ENCODE results near the gene ACP3.
"Not testable (repeated sequence)": the region's sequence is repeated elsewhere in the genome, so short reads cannot be mapped to it uniquely, and the experiment has no call there.

Gene ACP3

GRCh38 chr3:132360717-132361116 lies 43.5 kb downstream of the ACP3 start:
- Histone ChIP-seq H3K9ac (ENCODE audit: low read depth, low read length) (no peak overlapping the region), H3K9me3 (ENCODE audit: control insufficient read depth, insufficient read depth, low read length) (no peaks in the 10 kb centered on the region), H3K4me1 (ENCODE audit: insufficient read depth, low read length) (no peaks in the 10 kb centered on the region), H3K36me3 (ENCODE audit: insufficient read depth, low read length) (no peaks in the 10 kb centered on the region; the same call in 1 of the 2 replicates)

GRCh38 chr3:132362329-132362728 lies 45.1 kb downstream of the ACP3 start:
- Histone ChIP-seq H3K4me1 (ENCODE audit: insufficient read depth, low read length) (no peaks in the 10 kb centered on the region), H3K36me3 (ENCODE audit: insufficient read depth, low read length) (no peaks in the 10 kb centered on the region; the same call in 1 of the 2 replicates), H3K9ac (ENCODE audit: low read depth, low read length) (no peak overlapping the region), H3K9me3 (ENCODE audit: control insufficient read depth, insufficient read depth, low read length) (no peaks in the 10 kb centered on the region)

GRCh38 chr3:132368515-132368914 lies 51.3 kb downstream of the ACP3 start:
- Histone ChIP-seq H3K9ac (ENCODE audit: low read depth, low read length) (no peak overlapping the region), H3K36me3 (ENCODE audit: insufficient read depth, low read length) (no peaks in the 10 kb centered on the region)

GRCh38 chr3:132368962-132369361 lies 51.8 kb downstream of the ACP3 start:
- Histone ChIP-seq H3K4me1 (ENCODE audit: insufficient read depth, low read length) (no peaks in the 10 kb centered on the region), H3K9ac (ENCODE audit: low read depth, low read length) (no peak overlapping the region), H3K9me3 (ENCODE audit: control insufficient read depth, insufficient read depth, low read length) (no peaks in the 10 kb centered on the region), H3K36me3 (ENCODE audit: insufficient read depth, low read length) (no peaks in the 10 kb centered on the region)

More at GRCh38 chr3:132368515-132368914, 51.3 kb downstream of the ACP3 start:
- Histone ChIP-seq H3K9me3 (ENCODE audit: control insufficient read depth, insufficient read depth, low read length) (no peaks in the 10 kb centered on the region), H3K4me1 (ENCODE audit: insufficient read depth, low read length) (no peaks in the 10 kb centered on the region)

GRCh38 chr3:132376945-132377354 lies 59.7 kb downstream of the ACP3 start:
- not testable (repeated sequence) for H3K9me3 ChIP-seq (ENCODE audit: control insufficient read depth, insufficient read depth, low read length); H3K36me3 ChIP-seq (ENCODE audit: insufficient read depth, low read length); H3K4me1 ChIP-seq (ENCODE audit: insufficient read depth, low read length)
- H3K9ac ChIP-seq (ENCODE audit: low read depth, low read length), result peak overlapping the region; percentile 67

GRCh38 chr3:132378048-132378762 lies 61.0 kb downstream of the ACP3 start:
- no peak overlapping the region for H3K9ac ChIP-seq (ENCODE audit: low read depth, low read length)
- H3K9me3 ChIP-seq (ENCODE audit: control insufficient read depth, insufficient read depth, low read length), result no peaks in the 10 kb centered on the region
- no peaks in the 10 kb centered on the region for H3K36me3 ChIP-seq (ENCODE audit: insufficient read depth, low read length)
- H3K4me1 ChIP-seq (ENCODE audit: insufficient read depth, low read length), result no peaks in the 10 kb centered on the region; the same call in none of the 2 replicates

GRCh38 chr3:132378846-132379245 lies 61.6 kb downstream of the ACP3 start:
- Histone ChIP-seq H3K4me1 (ENCODE audit: insufficient read depth, low read length) (no peaks in the 10 kb centered on the region; the same call in none of the 2 replicates), H3K9ac (ENCODE audit: low read depth, low read length) (no peak overlapping the region), H3K9me3 (ENCODE audit: control insufficient read depth, insufficient read depth, low read length) (no peaks in the 10 kb centered on the region), H3K36me3 (ENCODE audit: insufficient read depth, low read length) (no peaks in the 10 kb centered on the region)

- Histone ChIP-seq H3K9me3 (ENCODE audit: control insufficient read depth, insufficient read depth, low read length) (no peaks in the 10 kb centered on the region), H3K4me1 (ENCODE audit: insufficient read depth, low read length) (no peaks in the 10 kb centered on the region; the same call in none of the 2 replicates), H3K36me3 (ENCODE audit: insufficient read depth, low read length) (no peaks in the 10 kb centered on the region), H3K9ac (ENCODE audit: low read depth, low read length) (no peak overlapping the region)
These were observed 63.7 kb downstream of the ACP3 start for GRCh38 chr3:132380920-132381319.

GRCh38 chr3:132381348-132381944 lies 64.2 kb downstream of the ACP3 start:
- H3K9me3 ChIP-seq (ENCODE audit: control insufficient read depth, insufficient read depth, low read length), result no peaks in the 10 kb centered on the region
- no peaks in the 10 kb centered on the region; the same call in none of the 2 replicates for H3K4me1 ChIP-seq (ENCODE audit: insufficient read depth, low read length)
- H3K9ac ChIP-seq (ENCODE audit: low read depth, low read length), result no peak overlapping the region
- no peaks in the 10 kb centered on the region for H3K36me3 ChIP-seq (ENCODE audit: insufficient read depth, low read length)

- no peaks in the 10 kb centered on the region for H3K36me3 ChIP-seq (ENCODE audit: insufficient read depth, low read length)
- H3K9me3 ChIP-seq (ENCODE audit: control insufficient read depth, insufficient read depth, low read length), result no peaks in the 10 kb centered on the region
- no peaks in the 10 kb centered on the region; the same call in none of the 2 replicates for H3K4me1 ChIP-seq (ENCODE audit: insufficient read depth, low read length)
- peak overlapping the region; percentile 37 for H3K9ac ChIP-seq (ENCODE audit: low read depth, low read length)
These were observed 65.1 kb downstream of the ACP3 start for GRCh38 chr3:132382267-132382666.

- no peaks in the 10 kb centered on the region; the same call in none of the 2 replicates for H3K4me1 ChIP-seq (ENCODE audit: insufficient read depth, low read length)
- no peaks in the 10 kb centered on the region for H3K9me3 ChIP-seq (ENCODE audit: control insufficient read depth, insufficient read depth, low read length)
- peak overlapping the region; percentile 37 for H3K9ac ChIP-seq (ENCODE audit: low read depth, low read length)
- no peaks in the 10 kb centered on the region for H3K36me3 ChIP-seq (ENCODE audit: insufficient read depth, low read length)
These were observed 65.5 kb downstream of the ACP3 start for GRCh38 chr3:132382688-132383194.

- no peaks in the 10 kb centered on the region; the same call in 1 of the 2 replicates for H3K4me1 ChIP-seq (ENCODE audit: insufficient read depth, low read length)
- no peaks in the 10 kb centered on the region for H3K9me3 ChIP-seq (ENCODE audit: control insufficient read depth, insufficient read depth, low read length)
- H3K36me3 ChIP-seq (ENCODE audit: insufficient read depth, low read length), result no peaks in the 10 kb centered on the region
- no peak overlapping the region for H3K9ac ChIP-seq (ENCODE audit: low read depth, low read length)
These were observed 69.1 kb downstream of the ACP3 start for GRCh38 chr3:132386259-132386658.

GRCh38 chr3:132392675-132393074 lies 75.5 kb downstream of the ACP3 start:
- H3K36me3 ChIP-seq (ENCODE audit: insufficient read depth, low read length); H3K9ac ChIP-seq (ENCODE audit: low read depth, low read length); H3K4me1 ChIP-seq (ENCODE audit: insufficient read depth, low read length); H3K9me3 ChIP-seq (ENCODE audit: control insufficient read depth, insufficient read depth, low read length): not testable (repeated sequence)

- H3K9me3 ChIP-seq (ENCODE audit: control insufficient read depth, insufficient read depth, low read length), result no peaks in the 10 kb centered on the region
- peaks cover 9% of the 10 kb centered on the region; the same call in 1 of the 2 replicates for H3K4me1 ChIP-seq (ENCODE audit: insufficient read depth, low read length)
- no peaks in the 10 kb centered on the region for H3K36me3 ChIP-seq (ENCODE audit: insufficient read depth, low read length)
- H3K9ac ChIP-seq (ENCODE audit: low read depth, low read length), result no peak overlapping the region
These were observed 77.1 kb downstream of the ACP3 start for GRCh38 chr3:132394320-132394719.

GRCh38 chr3:132395126-132395525 lies 77.9 kb downstream of the ACP3 start:
- no peaks in the 10 kb centered on the region for H3K36me3 ChIP-seq (ENCODE audit: insufficient read depth, low read length)
- H3K4me1 ChIP-seq (ENCODE audit: insufficient read depth, low read length), result peaks cover 11% of the 10 kb centered on the region; the same call in 1 of the 2 replicates

More at GRCh38 chr3:132395126-132395525, 77.9 kb downstream of the ACP3 start:
- Histone ChIP-seq H3K9ac (ENCODE audit: low read depth, low read length) (no peak overlapping the region), H3K9me3 (ENCODE audit: control insufficient read depth, insufficient read depth, low read length) (no peaks in the 10 kb centered on the region)
